ENCODE measurements around the gene SPINT1. TPM values are rescaled to one million over a fixed set of nuclear protein-coding genes. Genes with fewer than 3 reads are reported as not detected.

Gene SPINT1
- total RNA-seq, 1 experiment from 2014 or later = 0.35 TPM

GRCh38 chr15:40828447-40829036 is 15.3 kb upstream of the SPINT1 start, which contains the start of gene PPP1R14D:
TSS of gene PPP1R14D (minus strand) at chr15:40828708. CDS start at chr15:40828641, 67 bp downstream.
- no peak for DNase-seq (ENCODE audit: low read depth)

GRCh38 chr15:40829115-40829514 is 14.7 kb upstream of the SPINT1 start:
- DNase-seq (ENCODE audit: low read depth) = no peak

- DNase-seq (ENCODE audit: low read depth) = no peak
Measured at GRCh38 chr15:40830884-40831283, 13.0 kb upstream of the SPINT1 start.

GRCh38 chr15:40831861-40832260 is 12.0 kb upstream of the SPINT1 start:
- no peak for DNase-seq (ENCODE audit: low read depth)

GRCh38 chr15:40832903-40833302 is 10.9 kb upstream of the SPINT1 start:
- no peak for DNase-seq (ENCODE audit: low read depth)

GRCh38 chr15:40836020-40836419 is 7.8 kb upstream of the SPINT1 start:
- peak; percentile 23 for DNase-seq (ENCODE audit: low read depth)

- no peak for DNase-seq (ENCODE audit: low read depth)
Measured at GRCh38 chr15:40838756-40839155, 5.1 kb upstream of the SPINT1 start.

GRCh38 chr15:40841741-40842140 is 2.1 kb upstream of the SPINT1 start:
- no peak for DNase-seq (ENCODE audit: low read depth)

- no peak for DNase-seq (ENCODE audit: low read depth)
Measured at GRCh38 chr15:40843261-40843884, 475 bp upstream of the SPINT1 start.

- DNase-seq (ENCODE audit: low read depth) = no peak
Measured at GRCh38 chr15:40844696-40845030, 815 bp downstream of the SPINT1 start.

GRCh38 chr15:40845036-40845435 is 1.2 kb downstream of the SPINT1 start:
- no peak for DNase-seq (ENCODE audit: low read depth)

- DNase-seq (ENCODE audit: low read depth) = peak; percentile 43
Measured at GRCh38 chr15:40845511-40846284, 1.9 kb downstream of the SPINT1 start.

- no peak for DNase-seq (ENCODE audit: low read depth)
Measured at GRCh38 chr15:40846841-40847222, 3.0 kb downstream of the SPINT1 start.

- peak; percentile 54 for DNase-seq (ENCODE audit: low read depth)
Measured at GRCh38 chr15:40847223-40847961, 3.5 kb downstream of the SPINT1 start.

GRCh38 chr15:40850576-40851112 is 6.8 kb downstream of the SPINT1 start:
- DNase-seq (ENCODE audit: low read depth) = no peak

- DNase-seq (ENCODE audit: low read depth) = no peak
Measured at GRCh38 chr15:40852529-40852928, 8.7 kb downstream of the SPINT1 start.

- no peak for DNase-seq (ENCODE audit: low read depth)
Measured at GRCh38 chr15:40853241-40853890, 9.5 kb downstream of the SPINT1 start.

- no peak for DNase-seq (ENCODE audit: low read depth)
Measured at GRCh38 chr15:40854161-40854560, 10.3 kb downstream of the SPINT1 start.

- no peak for DNase-seq (ENCODE audit: low read depth)
Measured at GRCh38 chr15:40855706-40856234, 11.9 kb downstream of the SPINT1 start.

- no peak for DNase-seq (ENCODE audit: low read depth)
Measured at GRCh38 chr15:40856746-40857145, 12.9 kb downstream of the SPINT1 start.
